ENCODE data around the gene LDLRAP1.
A peak's percentile ranks its signal among the peaks of the same experiment; 100 is the strongest.

LDLRAP1 gene

GRCh38 chr1:25541889-25542658, 1.3 kb upstream of the LDLRAP1 start:
- no peak overlapping the region for H3K4me3 ChIP-seq
- peaks cover 18% of the 10 kb centered on the region for H4K20me1 ChIP-seq
- H3K36me3 ChIP-seq = no peaks in the 10 kb centered on the region
- H3K27me3 ChIP-seq = no peaks in the 10 kb centered on the region
- H3K27ac ChIP-seq = no peak overlapping the region
- H3K9ac ChIP-seq = no peak overlapping the region
- H3K9me3 ChIP-seq = no peaks in the 10 kb centered on the region
- peaks cover 33% of the 10 kb centered on the region for H3K4me1 ChIP-seq
- H3K4me2 ChIP-seq = no peak overlapping the region
- no peak for TF ChIP-seq Cebpa-rat (IDR thresholded peaks at IDR 0.05)

- H3K27ac ChIP-seq = no peak overlapping the region
- H3K4me1 ChIP-seq = peaks cover 40% of the 10 kb centered on the region
- H3K4me2 ChIP-seq = peak overlapping the region; percentile 99; the same call in 1 of the 2 replicates
- no peaks in the 10 kb centered on the region for H3K9me3 ChIP-seq
- no peak for TF ChIP-seq Cebpa-rat (IDR thresholded peaks at IDR 0.05)
- H3K36me3 ChIP-seq = no peaks in the 10 kb centered on the region
- no peaks in the 10 kb centered on the region for H3K27me3 ChIP-seq
- H3K9ac ChIP-seq = no peak overlapping the region
- H3K4me3 ChIP-seq = no peak overlapping the region; the same call in 1 of the 2 replicates
- peaks cover 18% of the 10 kb centered on the region for H4K20me1 ChIP-seq
These were observed 391 bp upstream of the LDLRAP1 start for GRCh38 chr1:25543005-25543424.

GRCh38 chr1:25544243-25544764, 898 bp downstream of the LDLRAP1 start:
- TF ChIP-seq Cebpa-rat (IDR thresholded peaks at IDR 0.05) = no peak
- Histone ChIP-seq H3K9me3 (no peaks in the 10 kb centered on the region), H3K4me2 (peak overlapping the region; percentile 99), H3K36me3 (no peaks in the 10 kb centered on the region), H3K4me1 (peaks cover 53% of the 10 kb centered on the region), H3K9ac (peak overlapping the region; percentile 89), H3K4me3 (peak overlapping the region; percentile 97), H3K27ac (peak overlapping the region; percentile 81), H3K27me3 (no peaks in the 10 kb centered on the region), H4K20me1 (peaks cover 18% of the 10 kb centered on the region)

GRCh38 chr1:25544819-25545218, 1.4 kb downstream of the LDLRAP1 start:
- Histone ChIP-seq H3K9me3 (no peaks in the 10 kb centered on the region), H3K4me3 (peak overlapping the region; percentile 97), H3K4me1 (peaks cover 58% of the 10 kb centered on the region), H3K36me3 (no peaks in the 10 kb centered on the region), H3K9ac (peak overlapping the region; percentile 89), H3K27me3 (no peaks in the 10 kb centered on the region), H4K20me1 (peaks cover 19% of the 10 kb centered on the region), H3K27ac (no peak overlapping the region), H3K4me2 (peak overlapping the region; percentile 99)
- TF ChIP-seq Cebpa-rat (IDR thresholded peaks at IDR 0.05) = no peak

- Histone ChIP-seq H3K27ac (no peak overlapping the region), H3K36me3 (no peaks in the 10 kb centered on the region), H3K4me2 (peak overlapping the region; percentile 99), H3K4me3 (no peak overlapping the region), H3K9me3 (no peaks in the 10 kb centered on the region), H3K4me1 (peaks cover 68% of the 10 kb centered on the region), H3K27me3 (no peaks in the 10 kb centered on the region), H4K20me1 (peaks cover 28% of the 10 kb centered on the region), H3K9ac (0 out of 2 replicates have a peak overlapping the region, but pooled peaks have one; percentile 89)
- TF ChIP-seq Cebpa-rat (IDR thresholded peaks at IDR 0.05) = no peak
These were observed 2.4 kb downstream of the LDLRAP1 start for GRCh38 chr1:25545767-25546166.

GRCh38 chr1:25546193-25546592, 2.8 kb downstream of the LDLRAP1 start:
- Histone ChIP-seq H3K4me3 (no peak overlapping the region), H3K4me2 (peak overlapping the region; percentile 30; the same call in 1 of the 2 replicates), H3K9me3 (no peaks in the 10 kb centered on the region), H3K36me3 (no peaks in the 10 kb centered on the region), H3K4me1 (peaks cover 72% of the 10 kb centered on the region), H3K27ac (no peak overlapping the region), H3K9ac (no peak overlapping the region), H3K27me3 (no peaks in the 10 kb centered on the region), H4K20me1 (peaks cover 32% of the 10 kb centered on the region)
- TF ChIP-seq Cebpa-rat (IDR thresholded peaks at IDR 0.05) = no peak

- no peaks in the 10 kb centered on the region for H3K9me3 ChIP-seq
- TF ChIP-seq Cebpa-rat (IDR thresholded peaks at IDR 0.05) = no peak
- H3K36me3 ChIP-seq = 0 out of 2 replicates have a peak, but pooled peaks cover 1% of the 10 kb centered on the region
- peak overlapping the region; percentile 92 for H3K4me2 ChIP-seq
- H3K9ac ChIP-seq = peak overlapping the region; percentile 79
- H3K27ac ChIP-seq = peak overlapping the region; percentile 90
- H3K27me3 ChIP-seq = no peaks in the 10 kb centered on the region
- peaks cover 57% of the 10 kb centered on the region for H4K20me1 ChIP-seq
- H3K4me1 ChIP-seq = peaks cover 96% of the 10 kb centered on the region
- peak overlapping the region; percentile 38; the same call in 1 of the 2 replicates for H3K4me3 ChIP-seq
These were observed 5.2 kb downstream of the LDLRAP1 start for GRCh38 chr1:25548601-25549000.

GRCh38 chr1:25549273-25550154, 6.1 kb downstream of the LDLRAP1 start:
- Histone ChIP-seq H3K4me3 (peak overlapping the region; percentile 38), H3K36me3 (peaks cover 10% of the 10 kb centered on the region), H4K20me1 (peaks cover 61% of the 10 kb centered on the region), H3K9me3 (no peaks in the 10 kb centered on the region), H3K4me2 (peak overlapping the region; percentile 92), H3K4me1 (peaks cover 98% of the 10 kb centered on the region), H3K9ac (peak overlapping the region; percentile 79), H3K27me3 (no peaks in the 10 kb centered on the region), H3K27ac (peak overlapping the region; percentile 90)
- TF ChIP-seq Cebpa-rat (IDR thresholded peaks at IDR 0.05) = no peak

- no peaks in the 10 kb centered on the region for H3K9me3 ChIP-seq
- TF ChIP-seq Cebpa-rat (IDR thresholded peaks at IDR 0.05) = no peak
These were observed 6.7 kb downstream of the LDLRAP1 start for GRCh38 chr1:25550155-25550506.

More at GRCh38 chr1:25550155-25550506, 6.7 kb downstream of the LDLRAP1 start:
- peaks cover 17% of the 10 kb centered on the region for H3K36me3 ChIP-seq
- H3K4me1 ChIP-seq = peaks cover 94% of the 10 kb centered on the region
- no peaks in the 10 kb centered on the region for H3K27me3 ChIP-seq
- peaks cover 57% of the 10 kb centered on the region for H4K20me1 ChIP-seq
- H3K4me3 ChIP-seq = no peak overlapping the region
- peak overlapping the region; percentile 90 for H3K27ac ChIP-seq
- H3K4me2 ChIP-seq = peak overlapping the region; percentile 92
- H3K9ac ChIP-seq = peak overlapping the region; percentile 26; the same call in 1 of the 2 replicates
